ENCODE measurements around the gene TM4SF4.

Gene TM4SF4

GRCh38 chr3:149523512-149524299 is 49.2 kb downstream of the TM4SF4 start:
- no peak overlapping the region for H3K4me2 ChIP-seq (ENCODE audit: low read length)
- no peaks in the 10 kb centered on the region for H3K27me3 ChIP-seq (ENCODE audit: control insufficient read depth, insufficient read depth, low read length)
- no peak overlapping the region for H3K4me3 ChIP-seq (ENCODE audit: low read length)
- H3K9ac ChIP-seq (ENCODE audit: low read depth, low read length) = no peak overlapping the region
- H3K4me1 ChIP-seq (ENCODE audit: control insufficient read depth, insufficient read depth, low read length) = peaks cover 9% of the 10 kb centered on the region
- no peaks in the 10 kb centered on the region for H3K9me3 ChIP-seq (replicated peaks; ENCODE audit: low read length)
- peaks cover 73% of the 10 kb centered on the region for H3K36me3 ChIP-seq (ENCODE audit: insufficient read depth, low read length)

DNA sequence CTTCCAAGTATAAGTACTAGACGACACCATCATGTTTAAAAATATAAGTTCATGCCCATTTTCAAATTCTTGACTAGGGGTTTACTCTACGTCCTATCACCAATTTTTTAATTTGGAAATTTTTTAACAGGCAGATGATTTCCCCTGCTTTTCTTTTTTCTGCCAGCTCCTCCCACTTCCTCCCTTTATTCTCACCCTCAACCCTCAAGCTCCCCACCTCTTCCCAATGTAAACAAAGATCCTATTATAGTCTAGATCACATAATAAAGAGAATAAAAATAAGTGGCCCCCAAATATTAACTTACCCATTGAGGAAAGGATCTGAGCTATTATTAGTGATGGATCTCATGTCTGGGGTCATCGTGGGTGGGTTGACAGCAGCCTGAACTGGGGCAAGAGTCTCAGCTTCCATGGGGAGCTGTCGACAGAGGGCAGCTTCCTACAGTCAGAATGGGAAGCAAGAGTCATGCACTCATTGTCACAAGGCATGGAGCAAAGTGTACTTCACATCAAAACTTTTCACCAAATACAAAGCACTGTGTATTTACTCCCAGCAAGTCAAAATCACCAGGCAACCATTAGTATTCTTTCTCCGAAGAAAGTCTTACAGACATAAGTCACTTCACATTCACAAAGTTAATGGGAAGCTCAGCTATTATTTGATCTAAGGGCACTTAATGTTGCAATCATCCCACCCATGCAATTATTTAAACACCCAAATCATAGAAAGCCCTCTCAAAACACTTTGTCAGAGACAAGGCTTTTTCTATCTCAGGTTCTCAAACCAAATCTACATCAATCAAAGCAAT is 53.2 kb downstream of the TM4SF4 start:
- H3K4me3 ChIP-seq (ENCODE audit: low read length) = no peak overlapping the region
- H3K36me3 ChIP-seq (ENCODE audit: insufficient read depth, low read length) = peaks cover 40% of the 10 kb centered on the region
- no peaks in the 10 kb centered on the region for H3K27me3 ChIP-seq (ENCODE audit: control insufficient read depth, insufficient read depth, low read length)
- H3K9me3 ChIP-seq (replicated peaks; ENCODE audit: low read length) = no peaks in the 10 kb centered on the region
- no peak overlapping the region for H3K9ac ChIP-seq (ENCODE audit: low read depth, low read length)
- peaks cover 35% of the 10 kb centered on the region for H3K4me1 ChIP-seq (ENCODE audit: control insufficient read depth, insufficient read depth, low read length)
- H3K4me2 ChIP-seq (ENCODE audit: low read length) = no peak overlapping the region

GRCh38 chr3:149528340-149528650 is 53.8 kb downstream of the TM4SF4 start:
- Histone ChIP-seq H3K4me1 (ENCODE audit: control insufficient read depth, insufficient read depth, low read length) (peaks cover 41% of the 10 kb centered on the region), H3K36me3 (ENCODE audit: insufficient read depth, low read length) (peaks cover 43% of the 10 kb centered on the region), H3K9ac (ENCODE audit: low read depth, low read length) (no peak overlapping the region)

DNA sequence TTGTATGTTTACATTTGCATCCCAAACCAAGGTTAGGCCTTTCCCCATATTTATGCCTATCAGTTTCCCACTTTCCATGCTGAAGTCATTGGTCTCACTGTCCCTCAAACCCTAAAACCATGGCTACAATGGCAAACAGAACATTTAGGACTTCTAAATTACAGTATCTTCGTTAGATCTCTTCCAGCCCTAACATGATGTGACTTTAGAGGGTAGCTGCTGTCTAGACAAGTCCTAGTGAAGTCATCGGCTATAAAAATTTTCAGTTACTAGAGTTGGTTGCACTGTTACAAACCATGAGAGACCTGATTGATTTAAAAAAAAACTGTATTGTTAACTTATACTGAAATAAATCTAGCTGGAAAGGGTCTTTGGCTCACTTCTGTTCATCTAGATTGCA is 54.6 kb downstream of the TM4SF4 start:
- Histone ChIP-seq H3K9me3 (replicated peaks; ENCODE audit: low read length) (no peaks in the 10 kb centered on the region), H3K27me3 (ENCODE audit: control insufficient read depth, insufficient read depth, low read length) (no peaks in the 10 kb centered on the region), H3K4me2 (ENCODE audit: low read length) (no peak overlapping the region), H3K9ac (ENCODE audit: low read depth, low read length) (no peak overlapping the region), H3K36me3 (ENCODE audit: insufficient read depth, low read length) (peaks cover 35% of the 10 kb centered on the region), H3K4me3 (ENCODE audit: low read length) (no peak overlapping the region), H3K4me1 (ENCODE audit: control insufficient read depth, insufficient read depth, low read length) (peaks cover 49% of the 10 kb centered on the region)

More at GRCh38 chr3:149528340-149528650, 53.8 kb downstream of the TM4SF4 start:
- H3K9me3 ChIP-seq (replicated peaks; ENCODE audit: low read length) = no peaks in the 10 kb centered on the region
- no peak overlapping the region for H3K4me2 ChIP-seq (ENCODE audit: low read length)
- no peak overlapping the region for H3K4me3 ChIP-seq (ENCODE audit: low read length)
- no peaks in the 10 kb centered on the region for H3K27me3 ChIP-seq (ENCODE audit: control insufficient read depth, insufficient read depth, low read length)

DNA sequence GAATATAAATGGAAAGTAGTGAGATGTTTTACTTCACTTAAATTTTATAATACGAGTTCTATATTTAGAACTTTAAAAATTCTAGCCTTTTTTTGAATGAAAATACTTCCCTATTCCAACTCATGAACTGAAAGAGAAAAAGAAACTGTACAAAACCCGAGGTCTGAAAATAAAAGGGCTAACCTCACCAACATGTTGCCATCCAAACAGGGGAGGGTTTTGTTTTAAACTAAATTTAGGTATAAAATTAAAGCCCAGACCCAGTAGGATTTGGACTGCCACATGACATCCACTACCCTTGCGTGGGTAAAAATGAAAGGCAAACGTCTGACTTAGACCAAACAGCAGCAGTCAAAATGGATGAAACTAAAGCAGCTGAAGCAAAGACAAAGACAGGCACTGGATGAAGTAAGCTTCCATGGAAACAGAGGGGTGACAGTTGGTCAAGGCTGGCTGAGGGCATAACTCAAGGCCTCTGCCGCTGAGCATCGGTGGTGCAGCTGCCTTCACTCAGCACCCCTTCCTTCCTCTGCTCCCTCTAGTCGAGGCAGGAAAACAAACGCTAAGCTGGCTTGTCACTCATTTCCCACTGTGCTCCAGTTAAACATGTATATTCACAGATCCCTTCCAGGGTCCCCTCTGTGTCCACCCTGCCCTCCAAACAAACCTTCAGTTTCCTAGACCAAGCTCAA is 58.1 kb downstream of the TM4SF4 start:
- H3K4me2 ChIP-seq (ENCODE audit: low read length) = peak overlapping the region; percentile 29
- H3K9ac ChIP-seq (ENCODE audit: low read depth, low read length) = peak overlapping the region; percentile 46
- no peaks in the 10 kb centered on the region for H3K27me3 ChIP-seq (ENCODE audit: control insufficient read depth, insufficient read depth, low read length)
- peaks cover 83% of the 10 kb centered on the region for H3K4me1 ChIP-seq (ENCODE audit: control insufficient read depth, insufficient read depth, low read length)
- no peaks in the 10 kb centered on the region for H3K9me3 ChIP-seq (replicated peaks; ENCODE audit: low read length)
- H3K36me3 ChIP-seq (ENCODE audit: insufficient read depth, low read length) = peaks cover 6% of the 10 kb centered on the region
- peak overlapping the region; percentile 2 for H3K4me3 ChIP-seq (ENCODE audit: low read length)

DNA sequence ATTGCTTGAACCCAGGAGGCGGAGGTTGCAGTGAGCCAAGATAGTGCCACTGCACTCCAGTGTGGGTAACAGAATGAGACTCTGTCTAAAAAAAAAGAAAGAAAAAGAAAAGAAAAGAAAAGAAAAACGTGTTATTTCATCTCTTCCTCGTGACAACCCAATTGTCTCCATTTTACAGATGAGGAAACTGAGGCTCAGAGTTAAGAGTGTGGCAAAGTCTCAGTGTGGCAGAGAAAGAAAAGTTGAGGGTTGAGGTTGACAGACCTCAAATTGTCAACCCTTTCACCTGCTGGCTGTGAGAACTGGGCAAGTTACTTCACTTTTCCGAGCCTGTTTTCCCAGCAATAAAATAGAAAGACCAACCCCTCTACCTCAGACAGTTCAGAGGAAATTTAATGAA is 59.6 kb downstream of the TM4SF4 start:
- H3K4me2 ChIP-seq (ENCODE audit: low read length) = peak overlapping the region; percentile 76
- H3K9ac ChIP-seq (ENCODE audit: low read depth, low read length) = peak overlapping the region; percentile 68
- H3K4me1 ChIP-seq (ENCODE audit: control insufficient read depth, insufficient read depth, low read length) = peaks cover 85% of the 10 kb centered on the region
- H3K27me3 ChIP-seq (ENCODE audit: control insufficient read depth, insufficient read depth, low read length) = no peaks in the 10 kb centered on the region
- H3K4me3 ChIP-seq (ENCODE audit: low read length) = no peak overlapping the region
- H3K36me3 ChIP-seq (ENCODE audit: insufficient read depth, low read length) = peaks cover 11% of the 10 kb centered on the region
- no peaks in the 10 kb centered on the region for H3K9me3 ChIP-seq (replicated peaks; ENCODE audit: low read length)

GRCh38 chr3:149534671-149535332 is 60.3 kb downstream of the TM4SF4 start:
- no peaks in the 10 kb centered on the region for H3K27me3 ChIP-seq (ENCODE audit: control insufficient read depth, insufficient read depth, low read length)
- H3K9ac ChIP-seq (ENCODE audit: low read depth, low read length) = peak overlapping the region; percentile 68
- H3K4me1 ChIP-seq (ENCODE audit: control insufficient read depth, insufficient read depth, low read length) = peaks cover 88% of the 10 kb centered on the region
- peak overlapping the region; percentile 23 for H3K4me3 ChIP-seq (ENCODE audit: low read length)
- peaks cover 11% of the 10 kb centered on the region for H3K36me3 ChIP-seq (ENCODE audit: insufficient read depth, low read length)
- H3K4me2 ChIP-seq (ENCODE audit: low read length) = peak overlapping the region; percentile 76
- H3K9me3 ChIP-seq (replicated peaks; ENCODE audit: low read length) = no peaks in the 10 kb centered on the region

DNA sequence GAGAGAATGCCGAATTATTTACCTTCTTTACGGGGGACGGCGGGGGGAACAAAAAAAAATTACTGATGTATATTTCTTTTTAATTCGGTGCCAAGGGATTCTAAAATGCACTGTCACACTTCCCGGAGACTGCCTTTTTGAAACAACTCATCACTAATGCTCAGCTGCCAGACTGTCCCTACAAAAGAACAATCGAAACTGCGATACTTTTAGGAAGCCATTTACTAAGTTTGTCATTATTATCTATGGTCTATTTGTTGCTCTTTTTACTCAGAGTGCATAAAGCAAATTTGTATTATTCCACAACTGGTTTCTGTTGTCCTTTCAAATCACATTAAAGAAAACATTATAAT is 60.8 kb downstream of the TM4SF4 start:
- Histone ChIP-seq H3K9ac (ENCODE audit: low read depth, low read length) (peak overlapping the region; percentile 68), H3K27me3 (ENCODE audit: control insufficient read depth, insufficient read depth, low read length) (no peaks in the 10 kb centered on the region), H3K4me2 (ENCODE audit: low read length) (peak overlapping the region; percentile 76), H3K36me3 (ENCODE audit: insufficient read depth, low read length) (peaks cover 11% of the 10 kb centered on the region), H3K4me3 (ENCODE audit: low read length) (peak overlapping the region; percentile 23), H3K4me1 (ENCODE audit: control insufficient read depth, insufficient read depth, low read length) (peaks cover 93% of the 10 kb centered on the region), H3K9me3 (replicated peaks; ENCODE audit: low read length) (no peaks in the 10 kb centered on the region)

DNA sequence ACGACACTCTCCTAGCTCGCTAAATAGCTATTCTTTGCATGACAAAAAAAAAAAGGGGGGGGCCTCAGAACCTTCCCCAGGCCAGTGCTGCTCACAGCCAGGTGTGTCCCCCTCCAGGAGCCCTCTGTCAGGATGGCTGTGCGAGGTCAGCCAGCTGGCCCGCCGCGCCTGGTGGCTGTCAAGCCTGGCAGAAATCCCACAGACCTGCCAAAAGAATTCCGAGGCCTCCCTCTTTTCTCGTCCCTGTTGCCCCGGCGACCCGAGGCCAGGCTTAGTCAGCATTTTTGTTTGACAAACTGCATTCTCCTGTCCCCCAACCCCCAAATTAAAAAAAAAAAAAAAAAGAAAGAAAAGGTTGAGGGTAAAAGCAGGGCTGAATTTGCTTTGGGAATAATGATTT is 61.9 kb downstream of the TM4SF4 start:
- peaks cover 97% of the 10 kb centered on the region for H3K4me1 ChIP-seq (ENCODE audit: control insufficient read depth, insufficient read depth, low read length)

GRCh38 chr3:149538371-149538770 is 63.9 kb downstream of the TM4SF4 start:
- H3K9me3 ChIP-seq (replicated peaks; ENCODE audit: low read length) = no peaks in the 10 kb centered on the region
- no peak overlapping the region for H3K4me3 ChIP-seq (ENCODE audit: low read length)
- H3K4me1 ChIP-seq (ENCODE audit: control insufficient read depth, insufficient read depth, low read length) = peaks cover 97% of the 10 kb centered on the region
- no peaks in the 10 kb centered on the region for H3K27me3 ChIP-seq (ENCODE audit: control insufficient read depth, insufficient read depth, low read length)
- no peak overlapping the region for H3K4me2 ChIP-seq (ENCODE audit: low read length)
- H3K36me3 ChIP-seq (ENCODE audit: insufficient read depth, low read length) = peaks cover 19% of the 10 kb centered on the region
- H3K9ac ChIP-seq (ENCODE audit: low read depth, low read length) = no peak overlapping the region

More for the DNA sequence above, 61.9 kb downstream of the TM4SF4 start:
- Histone ChIP-seq H3K9ac (ENCODE audit: low read depth, low read length) (peak overlapping the region; percentile 17), H3K36me3 (ENCODE audit: insufficient read depth, low read length) (peaks cover 14% of the 10 kb centered on the region), H3K27me3 (ENCODE audit: control insufficient read depth, insufficient read depth, low read length) (no peaks in the 10 kb centered on the region), H3K4me2 (ENCODE audit: low read length) (peak overlapping the region; percentile 76), H3K4me3 (ENCODE audit: low read length) (no peak overlapping the region), H3K9me3 (replicated peaks; ENCODE audit: low read length) (no peaks in the 10 kb centered on the region)

GRCh38 chr3:149541091-149541491 is 66.6 kb downstream of the TM4SF4 start:
- peak overlapping the region; percentile 71 for H3K4me2 ChIP-seq (ENCODE audit: low read length)
- H3K9me3 ChIP-seq (replicated peaks; ENCODE audit: low read length) = no peaks in the 10 kb centered on the region
- no peaks in the 10 kb centered on the region for H3K27me3 ChIP-seq (ENCODE audit: control insufficient read depth, insufficient read depth, low read length)
- peak overlapping the region; percentile 71 for H3K9ac ChIP-seq (ENCODE audit: low read depth, low read length)
- peak overlapping the region; percentile 31 for H3K4me3 ChIP-seq (ENCODE audit: low read length)
- peaks cover 70% of the 10 kb centered on the region for H3K4me1 ChIP-seq (ENCODE audit: control insufficient read depth, insufficient read depth, low read length)
- H3K36me3 ChIP-seq (ENCODE audit: insufficient read depth, low read length) = peaks cover 20% of the 10 kb centered on the region
